SH-SY5Y (cell line): ENCODE data around the gene LEPROT.

Experiments used
- GATA2 ChIP-seq: IDR thresholded peaks from 2 replicates; pipeline ENCODE4 v1.6.1; 2011; ENCODE audit warnings: mild to moderate bottlenecking, low read depth, low read length
- GATA3 ChIP-seq: IDR thresholded peaks from 2 replicates; pipeline ENCODE4 v1.6.1; 2011; ENCODE audit warnings: low read depth, mild to moderate bottlenecking, low read length, moderate library complexity

The LEPROT gene, protein sequence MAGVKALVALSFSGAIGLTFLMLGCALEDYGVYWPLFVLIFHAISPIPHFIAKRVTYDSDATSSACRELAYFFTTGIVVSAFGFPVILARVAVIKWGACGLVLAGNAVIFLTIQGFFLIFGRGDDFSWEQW

DNA sequence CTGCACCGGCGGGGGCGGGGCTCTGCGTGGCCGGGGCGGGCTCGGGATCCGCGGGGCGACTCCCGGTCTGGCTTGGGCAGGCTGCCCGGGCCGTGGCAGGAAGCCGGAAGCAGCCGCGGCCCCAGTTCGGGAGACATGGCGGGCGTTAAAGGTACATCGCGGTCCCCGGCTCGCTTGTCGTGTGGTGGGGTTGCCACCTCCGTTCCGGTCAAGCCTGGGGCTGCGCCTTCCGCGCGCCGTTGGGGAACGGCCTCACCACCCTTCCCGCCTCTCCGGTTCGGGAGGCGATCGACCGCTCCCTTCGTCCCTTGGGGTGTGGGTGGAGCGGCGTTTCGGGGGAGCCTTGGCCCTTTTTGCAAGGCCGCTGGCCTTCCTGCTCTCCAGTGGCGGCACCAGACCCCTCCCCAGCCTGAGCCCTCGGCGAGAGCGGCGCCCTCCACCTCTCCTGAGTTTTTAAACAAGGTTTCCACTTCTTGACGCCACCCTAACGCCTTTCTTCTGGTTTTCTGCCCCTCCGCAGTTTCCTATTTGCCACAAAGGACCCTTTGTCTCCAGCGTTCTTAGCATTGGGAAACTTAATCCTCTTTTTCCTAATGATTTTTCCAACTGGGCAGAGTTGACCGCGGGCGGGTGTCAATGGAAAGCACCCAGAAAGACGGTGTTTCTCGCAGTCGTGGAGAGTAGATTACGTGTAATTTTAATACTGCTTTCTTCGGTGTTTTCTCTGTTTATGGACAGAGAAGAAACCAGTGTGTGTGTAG lies at the start of gene LEPROT, which contains the start of gene LEPR:
TSS of gene LEPROT (plus strand) at position 79 of the 761 bp plus-strand sequence. CDS start at position 136, 57 bp downstream.
TSS of gene LEPR (plus strand) at position 79 of the 761 bp plus-strand sequence. CDS start 144,898 bp downstream, outside the sequence.
- no peak for TF ChIP-seq GATA2

GRCh38 chr1:65371544-65371943 lies 48.9 kb upstream of the LEPROT start:
- no peak for TF ChIP-seq GATA2
- no peak for TF ChIP-seq GATA3

DNA sequence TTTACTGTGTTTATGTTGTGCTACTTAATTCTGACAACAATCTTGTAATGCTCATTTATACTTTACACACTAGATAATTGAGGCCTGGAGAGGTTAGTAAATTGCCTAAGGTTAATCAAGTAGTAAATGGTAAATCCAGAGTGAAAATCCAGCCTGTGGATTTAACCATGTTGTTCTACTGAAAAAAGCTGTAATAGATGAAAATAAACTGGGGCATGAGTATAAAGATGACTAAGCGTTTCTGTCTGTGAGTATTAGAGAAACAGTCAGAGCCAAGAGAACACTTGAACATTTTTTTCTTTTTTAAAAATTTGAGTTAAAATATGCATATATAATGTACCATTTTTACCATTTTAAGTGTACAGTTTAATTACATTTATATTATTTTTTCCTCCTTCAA lies 47.9 kb upstream of the LEPROT start:
- TF ChIP-seq GATA3, result no peak
- TF ChIP-seq GATA2, result no peak

DNA sequence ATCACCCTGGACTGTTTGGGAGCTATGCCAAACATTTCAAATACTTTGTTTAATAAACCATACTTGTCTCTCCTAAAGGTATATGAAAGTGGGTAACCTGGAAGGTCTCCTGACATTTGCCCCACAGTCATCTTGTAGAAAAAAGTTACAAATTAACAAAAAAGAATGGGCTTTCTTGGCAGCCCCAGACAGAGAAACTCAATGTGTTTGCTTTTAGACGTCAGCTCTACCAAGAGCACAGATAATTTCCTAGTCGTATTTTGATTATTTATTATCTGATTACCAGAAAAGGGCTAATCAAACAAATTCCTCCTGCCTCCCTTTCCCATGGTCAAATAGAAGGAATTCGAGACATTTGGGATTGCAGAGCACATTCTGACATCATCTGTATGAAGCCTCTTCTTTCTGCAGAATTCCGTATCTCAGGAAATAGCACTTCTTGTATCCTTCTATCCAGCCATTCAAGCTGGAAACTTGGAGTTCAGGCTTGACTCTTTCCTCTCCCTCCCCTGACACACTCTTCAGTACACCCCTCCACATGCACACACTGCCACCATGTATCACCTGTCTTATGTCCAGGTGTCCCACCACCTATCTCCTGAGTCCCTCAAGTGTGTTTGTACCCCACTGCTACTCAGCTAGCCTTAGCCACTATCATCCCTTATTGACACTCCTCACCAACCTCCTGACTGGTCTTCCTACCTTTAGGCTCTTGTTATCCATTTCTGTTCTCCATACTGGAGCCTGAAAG lies 42.8 kb upstream of the LEPROT start:
- TF ChIP-seq GATA2 (no peak), GATA3 (no peak)

DNA sequence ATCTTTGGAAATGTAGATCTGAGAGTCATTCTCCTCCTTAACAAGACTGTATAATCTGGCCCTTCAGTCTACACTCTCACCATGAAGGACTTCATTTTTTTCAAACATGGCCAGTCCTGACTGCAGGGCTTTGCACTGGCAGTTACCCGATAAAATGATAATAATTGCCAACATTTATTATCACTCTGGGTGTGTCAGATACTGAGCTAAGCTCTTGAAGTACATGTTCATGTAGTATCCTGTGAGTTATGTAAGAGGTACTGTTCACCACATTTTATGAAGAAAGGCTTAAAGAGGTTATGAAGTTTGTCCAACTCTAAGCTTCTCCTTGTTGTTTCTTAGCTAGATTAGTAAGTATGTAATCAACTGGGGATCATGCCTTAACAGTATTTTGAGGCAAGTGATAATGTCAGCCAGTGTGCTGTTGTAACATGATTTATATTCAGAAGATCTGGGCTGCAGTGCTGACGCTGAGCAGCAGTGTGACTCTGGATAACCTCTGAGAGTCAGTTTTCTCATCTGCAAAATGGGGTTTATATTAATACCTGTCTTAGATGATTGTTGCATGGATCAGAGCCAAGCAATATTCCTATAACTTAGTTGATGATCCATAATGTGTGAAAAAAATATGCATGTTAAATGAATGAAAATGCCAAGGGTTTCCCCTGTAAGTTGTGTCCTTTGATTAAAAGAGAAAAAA lies 42.1 kb upstream of the LEPROT start:
- TF ChIP-seq GATA2 (no peak), GATA3 (no peak)

DNA sequence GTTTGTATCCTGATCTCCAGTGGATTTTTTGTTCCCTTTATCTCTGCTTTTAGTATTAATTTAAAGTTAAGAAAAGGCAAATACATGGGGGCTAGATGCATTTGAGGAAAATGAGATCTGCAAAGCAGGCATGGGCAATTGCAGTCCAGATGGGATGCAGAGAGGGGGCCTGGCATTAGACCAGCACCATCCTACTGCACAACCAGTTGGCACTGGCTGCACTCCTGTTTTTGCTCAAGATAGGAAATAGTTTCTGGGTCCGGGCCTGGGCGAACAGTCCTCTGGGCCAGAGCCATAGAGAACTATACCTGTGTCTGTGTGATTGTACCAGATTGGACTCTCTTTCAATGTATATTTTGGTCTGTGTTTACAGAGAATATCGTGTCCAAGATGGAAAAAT lies 34.0 kb upstream of the LEPROT start:
- TF ChIP-seq GATA2 (no peak), GATA3 (no peak)

DNA sequence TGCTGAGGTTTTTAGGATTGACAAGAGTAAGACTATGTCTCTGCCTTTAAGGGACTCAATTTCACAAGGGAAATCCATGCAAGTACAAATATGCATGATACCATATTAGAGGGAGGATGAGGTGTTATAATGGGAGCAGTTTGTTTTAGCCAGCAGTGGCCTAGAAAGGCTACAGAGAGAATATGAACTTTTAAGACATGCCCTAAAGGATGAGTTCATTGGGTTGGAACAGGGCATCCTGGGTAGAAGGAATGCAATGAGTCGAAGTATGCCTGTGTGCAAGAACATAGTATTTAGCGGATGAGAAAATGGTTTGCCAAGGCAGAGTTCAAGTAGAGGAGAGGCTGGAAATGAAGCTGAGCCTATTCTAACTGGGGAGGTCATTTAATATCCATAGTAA lies 32.6 kb upstream of the LEPROT start:
- TF ChIP-seq GATA2, result no peak
- TF ChIP-seq GATA3, result no peak

DNA sequence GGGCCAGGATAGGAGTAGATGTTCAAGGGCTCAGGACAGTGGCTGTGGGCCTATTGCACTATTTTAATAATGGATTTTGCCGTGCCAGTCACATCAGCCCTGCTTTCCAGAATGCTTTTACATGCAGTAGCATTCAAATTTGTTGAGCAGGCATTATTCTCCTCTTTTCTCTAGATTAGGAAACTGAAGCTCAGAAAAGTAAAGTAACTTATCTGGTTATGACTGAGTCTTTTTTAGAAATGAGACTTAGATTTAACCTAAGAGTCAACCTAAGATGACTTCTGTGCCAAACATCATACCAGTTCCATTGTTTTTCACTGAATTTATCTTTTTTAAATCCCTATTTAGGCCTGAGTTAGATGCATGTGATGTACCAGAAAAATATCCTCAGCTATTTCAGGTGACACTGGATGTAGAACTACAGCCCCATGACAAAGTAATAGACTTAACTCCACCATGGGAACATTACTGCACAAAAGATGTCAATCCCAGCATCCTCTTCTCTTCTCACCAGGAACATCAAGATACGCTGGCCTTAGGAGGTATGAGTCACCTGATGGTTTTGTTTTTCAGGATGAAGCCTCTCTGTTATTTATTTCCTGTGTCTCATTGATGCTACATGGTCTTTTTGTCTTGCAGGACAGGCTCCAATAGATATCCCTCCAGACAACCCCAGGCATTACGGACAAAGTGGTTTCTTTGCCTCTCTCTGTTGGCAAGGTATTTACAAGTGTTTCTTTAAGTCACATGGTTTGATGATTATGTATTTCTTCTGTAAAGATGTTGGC lies 31.4 kb upstream of the LEPROT start:
- TF ChIP-seq GATA2, result no peak
- no peak for TF ChIP-seq GATA3

GRCh38 chr1:65392497-65392896 lies 28.0 kb upstream of the LEPROT start:
- TF ChIP-seq GATA2, result no peak
- TF ChIP-seq GATA3, result no peak

GRCh38 chr1:65393347-65393746 lies 27.1 kb upstream of the LEPROT start:
- no peak for TF ChIP-seq GATA2
- TF ChIP-seq GATA3, result no peak

DNA sequence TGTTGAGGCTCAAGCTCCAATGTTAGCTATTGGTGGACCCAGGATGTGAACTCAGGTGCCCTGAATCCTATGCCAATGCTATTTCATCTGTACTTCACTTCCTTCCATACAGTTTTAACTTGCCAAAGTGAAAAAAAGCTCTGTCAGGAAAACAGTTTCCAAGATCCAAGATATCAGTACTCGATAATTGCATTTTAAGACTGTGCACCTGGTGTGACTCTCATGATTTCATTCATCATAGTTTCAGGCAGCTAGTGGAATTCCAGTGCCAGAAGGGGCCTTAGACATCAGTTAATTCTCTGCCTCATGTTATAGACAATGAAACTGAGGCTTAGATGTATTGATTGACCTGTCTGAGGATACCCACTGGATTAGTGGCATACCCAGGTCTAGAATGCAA lies 26.5 kb upstream of the LEPROT start:
- TF ChIP-seq GATA3, result no peak
- TF ChIP-seq GATA2, result no peak

DNA sequence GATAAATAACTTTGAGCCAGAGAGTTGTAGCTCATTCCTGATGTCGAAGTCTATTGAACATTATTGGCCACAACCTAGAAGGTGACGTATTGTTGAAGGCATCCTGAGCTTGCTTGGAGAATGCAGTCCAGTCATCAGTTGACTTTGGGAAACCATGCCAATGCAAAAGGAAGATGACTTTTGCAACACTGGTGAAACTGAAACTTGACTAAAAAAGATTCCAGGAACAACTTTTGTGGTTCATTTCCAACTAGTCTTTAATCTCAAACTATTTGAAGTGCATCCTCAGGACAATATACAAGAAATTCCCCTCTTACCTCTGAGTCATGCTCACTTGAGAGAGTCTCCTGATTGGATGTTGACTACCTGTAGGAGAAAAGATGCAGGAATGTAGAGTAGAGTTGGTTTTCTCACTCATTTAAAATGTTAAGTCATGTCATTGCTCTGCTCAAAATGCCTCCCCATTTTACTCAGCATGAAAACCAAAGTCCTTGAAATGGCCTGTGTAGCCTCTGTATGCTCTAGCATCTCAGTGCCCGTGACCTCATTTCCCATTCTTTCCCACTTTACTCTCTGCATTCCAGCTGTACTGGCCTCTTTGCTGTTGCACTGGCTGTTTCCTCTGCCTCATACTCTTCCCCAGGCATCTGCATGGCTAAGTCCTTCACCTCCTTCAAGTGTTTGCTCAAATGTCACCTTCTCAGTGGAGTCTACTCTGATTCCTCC lies 24.4 kb upstream of the LEPROT start:
- TF ChIP-seq GATA2 (no peak), GATA3 (no peak)

GRCh38 chr1:65398083-65398482 lies 22.4 kb upstream of the LEPROT start:
- TF ChIP-seq GATA2 (no peak), GATA3 (no peak)
